ENCODE results near the gene PMEL. TPM values are rescaled to one million over a fixed set of nuclear protein-coding genes. Genes with fewer than 3 reads are reported as not detected.

The PMEL gene
- total RNA-seq, 1 experiment from 2014 or later = 5.8 TPM

DNA sequence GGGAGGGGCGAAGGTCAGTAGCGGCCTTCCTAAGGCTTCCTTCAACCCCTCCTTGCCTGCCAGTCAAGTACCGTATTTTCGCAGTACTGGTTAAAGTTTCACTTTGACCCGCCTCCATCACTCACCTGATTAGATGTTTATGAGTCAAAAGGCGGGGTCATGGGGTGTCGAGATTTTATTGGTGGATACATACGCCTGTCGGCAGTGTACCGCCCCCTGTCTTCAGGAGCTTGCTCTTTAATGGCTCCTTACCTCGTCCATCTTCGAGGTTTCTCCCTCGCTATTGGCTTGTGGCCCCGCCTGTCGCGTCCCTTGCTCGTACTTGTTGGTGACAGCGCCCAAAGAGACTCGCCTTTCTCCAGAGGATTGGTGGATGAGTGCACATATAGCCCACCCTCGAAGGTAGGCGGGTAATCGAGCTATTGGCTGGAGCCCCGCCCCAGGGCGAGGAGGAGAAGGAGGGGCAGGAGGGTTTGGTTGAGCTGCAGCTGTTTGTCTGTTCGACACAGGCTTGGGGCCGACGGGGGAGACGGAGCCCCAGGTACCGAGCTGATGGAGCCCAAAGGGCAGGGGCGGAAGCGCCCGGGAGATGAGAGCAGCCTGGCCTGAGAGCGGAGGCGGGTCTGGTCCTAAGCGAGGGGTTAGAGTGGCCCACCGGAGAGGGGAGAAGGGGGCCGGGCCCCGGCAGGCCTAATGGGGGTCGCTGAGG is 7.9 kb upstream of the PMEL start, which contains the start of gene RAB5B (continued):
- TF ChIP-seq TCF7L2 (IDR thresholded peaks at IDR 0.05; ENCODE audit: borderline replicate concordance, extremely low read depth, insufficient read depth, insufficient read length) = peak; percentile 34
- no peak for TF ChIP-seq CBX3 (IDR thresholded peaks at IDR 0.05; ENCODE audit: low read depth)
- TF ChIP-seq JUND (IDR thresholded peaks at IDR 0.05) = no peak
- no peak; the same call in 1 of the 2 replicates for TF ChIP-seq SIN3A (IDR thresholded peaks at IDR 0.05; ENCODE audit: low read depth)
- TF ChIP-seq SP1 (IDR thresholded peaks at IDR 0.05; ENCODE audit: low read depth) = peak; percentile 100
- TF ChIP-seq ATF3 (IDR thresholded peaks at IDR 0.05) = no peak
- TF ChIP-seq REST (IDR thresholded peaks at IDR 0.05; ENCODE audit: low read depth) = no peak
- no peak for TF ChIP-seq SRF (IDR thresholded peaks at IDR 0.05; ENCODE audit: low read depth)
- TF ChIP-seq ELF1 (IDR thresholded peaks at IDR 0.05; ENCODE audit: borderline replicate concordance, low read depth) = no peak
- no peak; the same call in 1 of the 2 replicates for TF ChIP-seq EGR1 (IDR thresholded peaks at IDR 0.05; ENCODE audit: low read depth)
- TF ChIP-seq POLR2AphosphoS5 (IDR thresholded peaks at IDR 0.05; ENCODE audit: low read depth, low read length) = peak; percentile 80
- TF ChIP-seq ZFX (IDR thresholded peaks at IDR 0.05) = 0 out of 2 replicates have a peak, but pooled peaks have one; percentile 87
